Measurements from ENCODE around the gene C14orf93. TPM values are rescaled to one million over a fixed set of nuclear protein-coding genes. Genes with fewer than 3 reads are reported as not detected.

The C14orf93 gene
- total and polyA plus RNA-seq, 9 of the 15 experiments (the other 6 are each of a cell fraction or from before 2014, with no cell fraction given), result 2.2 to 22.4 (median 16.1) TPM

DNA sequence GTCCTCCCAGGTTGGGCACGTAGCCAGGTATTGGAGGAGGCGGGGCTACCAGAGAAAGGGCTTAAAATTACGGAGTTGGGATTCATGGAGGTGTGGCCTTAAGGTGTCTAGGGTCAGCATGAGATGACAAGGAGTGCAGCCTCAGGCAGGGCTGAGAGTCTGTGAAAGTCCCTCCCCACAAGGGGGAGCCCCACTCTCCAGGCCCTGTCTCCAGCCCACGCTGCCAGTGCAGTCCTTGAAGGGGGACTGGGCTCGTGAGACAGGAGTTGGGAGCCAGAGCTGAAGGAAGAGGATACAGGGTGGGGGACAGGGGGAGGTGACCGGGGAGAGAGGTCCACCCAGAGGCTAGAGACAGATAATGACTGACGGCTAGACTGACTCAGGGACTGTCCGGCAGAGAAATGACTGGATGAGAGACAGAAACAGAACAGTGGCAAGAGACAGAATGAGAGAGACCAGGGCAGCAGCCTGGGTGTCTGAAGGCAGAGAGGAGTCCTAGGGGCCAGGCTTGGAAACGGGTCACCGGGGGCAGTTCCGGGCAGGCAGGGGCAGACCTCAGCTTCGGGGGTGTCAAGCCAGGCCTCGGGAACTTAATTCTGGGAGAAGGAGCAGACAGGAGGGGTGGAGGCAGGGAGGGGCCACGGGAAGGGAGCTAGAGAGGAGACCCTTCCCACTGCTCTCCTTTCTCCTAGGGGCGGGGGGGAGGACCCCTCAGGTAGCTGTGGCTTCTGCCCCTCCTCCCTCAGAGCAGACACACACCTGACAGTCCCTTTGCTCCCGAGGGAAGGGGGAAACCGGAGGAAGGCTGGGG lies 46.4 kb upstream of the C14orf93 start (continued):
- TF ChIP-seq ZNF695 (CRISPR knock-in tag; IDR thresholded peaks at IDR 0.05) (no peak), PHF8 (IDR thresholded peaks at IDR 0.05; ENCODE audit: borderline replicate concordance, low read length) (no peak), SIRT6 (IDR thresholded peaks at IDR 0.05; ENCODE audit: low read depth, low read length) (no peak), NFIX (CRISPR knock-in tag; IDR thresholded peaks at IDR 0.05; ENCODE audit: low read depth) (no peak), COPS2 (conservative IDR thresholded peaks at IDR 0.05) (no peak), BRD4 (IDR thresholded peaks at IDR 0.05) (no peak), RBFOX2 (IDR thresholded peaks at IDR 0.05; ENCODE audit: low read depth, low read length) (peak; percentile 40; the same call in 1 of the 2 replicates), MAFK (IDR thresholded peaks at IDR 0.05; ENCODE audit: low read length) (no peak), NFRKB (IDR thresholded peaks at IDR 0.05; ENCODE audit: low read depth) (no peak), CXXC5 (CRISPR knock-in tag; IDR thresholded peaks at IDR 0.05) (peak; percentile 32; the same call in 1 of the 2 replicates), ESRRB (CRISPR knock-in tag; IDR thresholded peaks at IDR 0.05; ENCODE audit: borderline replicate concordance) (no peak), ZNF324 (CRISPR knock-in tag; IDR thresholded peaks at IDR 0.05) (no peak), PRPF4 (IDR thresholded peaks at IDR 0.05; ENCODE audit: insufficient read depth, low read depth, low read length, poor library complexity, severe bottlenecking) (no peak), WHSC1 (IDR thresholded peaks at IDR 0.05; ENCODE audit: low read length) (no peak), HDAC2 (IDR thresholded peaks at IDR 0.05) (peak; percentile 77), GTF2F1 (IDR thresholded peaks at IDR 0.05; ENCODE audit: low read depth, low read length) (no peak), PHB2 (IDR thresholded peaks at IDR 0.05; ENCODE audit: low read depth) (no peak), GABPB1 (CRISPR knock-in tag; IDR thresholded peaks at IDR 0.05) (no peak), ZNF561 (CRISPR knock-in tag; conservative IDR thresholded peaks at IDR 0.05) (no peak), CHD1 (IDR thresholded peaks at IDR 0.05; ENCODE audit: low read length) (no peak), HNRNPUL1 (IDR thresholded peaks at IDR 0.05; ENCODE audit: low read length) (peak; percentile 69; the same call in 1 of the 2 replicates)
- TF ChIP-seq, protein P1, sequence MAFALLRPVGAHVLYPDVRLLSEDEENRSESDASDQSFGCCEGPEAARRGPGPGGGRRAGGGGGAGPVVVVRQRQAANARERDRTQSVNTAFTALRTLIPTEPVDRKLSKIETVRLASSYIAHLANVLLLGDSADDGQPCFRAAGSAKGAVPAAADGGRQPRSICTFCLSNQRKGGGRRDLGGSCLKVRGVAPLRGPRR (CRISPR knock-in tag; IDR thresholded peaks at IDR 0.05), result no peak
- TF ChIP-seq, protein P2, sequence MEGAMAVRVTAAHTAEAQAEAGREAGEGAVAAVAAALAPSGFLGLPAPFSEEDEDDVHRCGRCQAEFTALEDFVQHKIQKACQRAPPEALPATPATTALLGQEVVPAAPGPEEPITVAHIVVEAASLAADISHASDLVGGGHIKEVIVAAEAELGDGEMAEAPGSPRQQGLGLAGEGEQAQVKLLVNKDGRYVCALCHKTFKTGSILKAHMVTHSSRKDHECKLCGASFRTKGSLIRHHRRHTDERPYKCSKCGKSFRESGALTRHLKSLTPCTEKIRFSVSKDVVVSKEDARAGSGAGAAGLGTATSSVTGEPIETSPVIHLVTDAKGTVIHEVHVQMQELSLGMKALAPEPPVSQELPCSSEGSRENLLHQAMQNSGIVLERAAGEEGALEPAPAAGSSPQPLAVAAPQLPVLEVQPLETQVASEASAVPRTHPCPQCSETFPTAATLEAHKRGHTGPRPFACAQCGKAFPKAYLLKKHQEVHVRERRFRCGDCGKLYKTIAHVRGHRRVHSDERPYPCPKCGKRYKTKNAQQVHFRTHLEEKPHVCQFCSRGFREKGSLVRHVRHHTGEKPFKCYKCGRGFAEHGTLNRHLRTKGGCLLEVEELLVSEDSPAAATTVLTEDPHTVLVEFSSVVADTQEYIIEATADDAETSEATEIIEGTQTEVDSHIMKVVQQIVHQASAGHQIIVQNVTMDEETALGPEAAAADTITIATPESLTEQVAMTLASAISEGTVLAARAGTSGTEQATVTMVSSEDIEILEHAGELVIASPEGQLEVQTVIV (CRISPR knock-in tag; IDR thresholded peaks at IDR 0.05; ENCODE audit: borderline replicate concordance), result no peak
- TF ChIP-seq, protein P3, sequence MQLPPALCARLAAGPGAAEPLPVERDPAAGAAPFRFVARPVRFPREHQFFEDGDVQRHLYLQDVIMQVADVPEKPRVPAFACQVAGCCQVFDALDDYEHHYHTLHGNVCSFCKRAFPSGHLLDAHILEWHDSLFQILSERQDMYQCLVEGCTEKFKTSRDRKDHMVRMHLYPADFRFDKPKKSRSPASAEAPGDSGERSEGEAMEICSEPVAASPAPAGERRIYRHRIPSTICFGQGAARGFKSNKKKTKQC (CRISPR knock-in tag; IDR thresholded peaks at IDR 0.05), result peak; percentile 35; the same call in 1 of the 2 replicates
